CD4-positive, alpha-beta T cell treated with Interleukin-4 for 1 hour (primary cell): ENCODE data around the gene CDH26.
"Not testable (repeated sequence)": the region's sequence is repeated elsewhere in the genome, so short reads cannot be mapped to it uniquely, and the experiment has no call there.

Source experiments
- DNase-seq, 2 donors: peaks; one replicate each; pipeline ENCODE4 v3.0.0-alpha.2; 2020 to 2022

CDH26 gene

GRCh38 chr20:59942245-59942644 is 16.0 kb upstream of the CDH26 start:
- DNase-seq: no peak

- DNase-seq: no peak
These were observed 13.5 kb upstream of the CDH26 start for GRCh38 chr20:59944726-59945125.

- no peak for DNase-seq
These were observed 13.0 kb upstream of the CDH26 start for GRCh38 chr20:59945175-59945574.

- DNase-seq: no peak
These were observed 12.5 kb upstream of the CDH26 start for GRCh38 chr20:59945731-59946130.

GRCh38 chr20:59947376-59947775 is 10.8 kb upstream of the CDH26 start:
- DNase-seq: no peak

GRCh38 chr20:59948212-59948611 is 10.0 kb upstream of the CDH26 start:
- DNase-seq: no peak

- peak; percentile 43 to 76 for DNase-seq
These were observed 9.1 kb upstream of the CDH26 start for GRCh38 chr20:59948828-59949720.

GRCh38 chr20:59949911-59950310 is 8.3 kb upstream of the CDH26 start:
- DNase-seq: no peak

- DNase-seq: no peak
These were observed 3.5 kb upstream of the CDH26 start for GRCh38 chr20:59954718-59955117.

- DNase-seq: no peak
These were observed 3.0 kb upstream of the CDH26 start for GRCh38 chr20:59955131-59955796.

GRCh38 chr20:59957568-59957967 is 655 bp upstream of the CDH26 start:
- not testable (repeated sequence) for DNase-seq

- DNase-seq: no peak
These were observed 403 bp downstream of the CDH26 start for GRCh38 chr20:59958626-59959025.

GRCh38 chr20:59961423-59961822 is 3.2 kb downstream of the CDH26 start:
- DNase-seq: no peak

GRCh38 chr20:59962155-59962554 is 3.9 kb downstream of the CDH26 start:
- no peak for DNase-seq

GRCh38 chr20:59966428-59966827 is 8.2 kb downstream of the CDH26 start:
- DNase-seq: no peak

- no peak for DNase-seq
These were observed 13.2 kb downstream of the CDH26 start for GRCh38 chr20:59971428-59971827.

GRCh38 chr20:59972037-59972801 is 14.0 kb downstream of the CDH26 start:
- no peak for DNase-seq

- no peak for DNase-seq
These were observed 18.0 kb downstream of the CDH26 start for GRCh38 chr20:59976156-59976782.

- no peak for DNase-seq
These were observed 18.9 kb downstream of the CDH26 start for GRCh38 chr20:59977086-59977485.

GRCh38 chr20:59983076-59983475 is 24.9 kb downstream of the CDH26 start:
- DNase-seq: no peak

- DNase-seq: no peak
These were observed 26.3 kb downstream of the CDH26 start for GRCh38 chr20:59984541-59984940.

GRCh38 chr20:59985164-59985563 is 26.9 kb downstream of the CDH26 start:
- no peak for DNase-seq

- DNase-seq: peak in 1 of 2 donors; percentile 15
These were observed 27.6 kb downstream of the CDH26 start for GRCh38 chr20:59985864-59986263.
